ENCODE data around the gene PXDN.

Gene PXDN

DNA sequence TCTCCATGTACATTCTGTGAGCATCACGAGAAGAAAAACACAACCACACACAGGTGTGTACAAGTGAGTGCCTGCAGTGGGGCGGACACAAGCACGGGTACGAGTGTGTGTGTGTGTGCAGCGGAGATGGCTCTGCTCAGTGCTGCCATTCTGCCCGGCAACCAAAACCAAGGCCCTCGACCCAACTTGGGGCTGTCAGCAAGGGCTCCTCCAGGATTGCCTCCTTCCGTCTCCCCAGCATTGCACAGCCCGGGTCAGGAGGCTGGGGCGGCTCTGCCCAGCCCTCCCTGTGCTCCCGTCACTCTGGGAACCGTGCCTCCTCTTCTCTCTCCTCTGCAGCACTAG is 66.5 kb downstream of the PXDN start:
- DNase-seq = no peak

DNA sequence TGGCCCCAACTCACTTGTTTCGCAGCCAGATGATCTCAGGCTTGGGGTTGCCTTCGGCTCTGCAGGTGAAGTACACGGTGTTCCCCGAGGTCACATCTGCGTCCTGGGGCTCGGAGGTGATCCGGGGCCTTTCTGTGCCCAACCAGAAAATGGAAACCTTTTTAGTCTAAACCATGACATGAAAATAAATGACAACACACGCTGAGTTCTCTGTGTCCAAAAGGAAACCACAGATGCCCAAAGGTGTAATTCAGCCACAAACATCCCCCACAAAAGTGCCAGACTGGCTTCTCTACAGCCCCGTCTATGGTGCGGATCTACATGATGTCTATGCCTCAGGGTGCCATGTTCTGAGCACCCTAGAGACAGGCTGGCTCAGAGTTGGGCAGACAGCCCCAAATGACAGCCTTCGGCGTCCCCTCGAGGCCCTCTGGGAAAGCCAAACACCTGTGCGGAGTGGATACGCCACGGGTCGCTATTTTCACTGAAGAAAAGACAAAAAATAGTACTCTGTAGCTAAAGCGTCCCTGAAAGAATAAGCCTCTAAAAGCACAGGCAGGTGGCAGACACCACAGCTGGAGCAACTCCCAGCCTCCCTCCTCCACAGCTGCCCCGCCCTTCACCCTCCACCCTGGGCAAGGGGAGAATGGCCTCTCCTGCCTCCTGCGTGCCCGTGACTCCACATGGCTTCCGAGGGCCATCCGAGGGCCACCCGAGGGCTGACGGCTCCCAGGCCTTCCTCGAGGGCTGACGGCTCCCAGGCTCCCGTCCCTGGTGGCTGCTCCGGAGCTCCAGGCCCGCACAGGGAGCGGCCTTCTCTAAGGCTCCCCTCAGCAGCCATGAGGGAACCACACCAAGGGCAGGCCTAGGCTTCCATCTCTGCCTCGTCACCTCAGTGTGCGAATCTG is 67.1 kb downstream of the PXDN start:
- no peak for DNase-seq

GRCh38 chr2:1676091-1676912 is 68.0 kb downstream of the PXDN start:
- no peak for DNase-seq

DNA sequence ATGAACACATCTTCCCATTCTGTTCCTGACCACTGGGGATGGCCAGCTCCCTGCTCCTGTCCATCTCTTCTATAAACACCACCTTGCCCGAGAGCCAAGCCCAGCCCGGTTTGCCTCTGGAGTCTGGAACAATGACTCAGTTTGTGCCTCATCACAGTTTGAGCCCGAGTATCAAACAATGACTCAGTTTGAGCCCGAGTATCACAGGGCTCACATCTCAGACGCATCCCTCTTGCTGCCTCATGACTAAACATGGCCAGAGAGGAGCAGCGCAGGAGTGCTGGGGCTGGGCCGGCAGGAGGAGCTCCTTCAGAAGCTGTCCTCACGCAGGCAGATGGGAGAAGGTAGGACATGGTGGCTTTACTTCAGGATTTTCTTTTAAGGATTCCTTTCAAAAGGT is 68.7 kb downstream of the PXDN start:
- DNase-seq = no peak

GRCh38 chr2:1674766-1675397 is 69.4 kb downstream of the PXDN start:
- no peak for DNase-seq

- DNase-seq = no peak
These were observed 70.0 kb downstream of the PXDN start for GRCh38 chr2:1674276-1674675.

DNA sequence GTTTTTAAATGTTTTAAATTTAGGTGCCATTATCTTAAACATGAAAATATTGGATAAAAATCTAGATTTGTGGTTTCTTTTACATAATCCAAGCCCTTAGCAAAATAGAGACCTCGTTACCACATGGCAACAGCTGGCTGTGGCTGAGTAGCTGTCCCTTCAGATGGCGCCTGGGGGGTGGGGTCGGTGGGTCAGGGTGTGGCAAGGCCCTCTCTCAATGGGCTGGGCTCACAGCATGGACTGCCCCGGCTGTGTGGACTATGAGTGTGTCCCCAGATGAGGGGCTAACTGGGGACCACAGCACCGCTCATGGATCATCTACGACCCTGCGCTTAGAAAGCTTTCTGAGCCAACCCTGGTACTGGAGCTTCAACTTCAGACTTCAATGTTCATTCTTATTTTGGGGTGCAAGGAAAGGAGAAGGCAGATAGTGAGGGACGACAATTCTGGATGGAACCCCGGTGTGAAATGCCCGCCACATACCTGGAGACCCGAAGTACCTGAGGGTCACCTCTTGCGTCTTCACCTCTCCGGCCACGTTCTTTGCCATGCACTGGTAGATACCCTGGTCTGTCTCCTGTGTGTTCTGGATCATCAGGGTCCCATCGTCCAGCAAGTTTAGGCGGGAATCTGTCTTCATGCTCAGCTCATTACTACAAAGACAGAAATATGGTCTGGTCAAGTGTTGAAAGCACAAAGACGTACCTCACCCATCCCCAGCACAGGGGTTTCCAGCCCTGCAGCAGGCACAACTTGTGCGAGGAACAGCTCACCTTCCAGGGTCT is 71.0 kb downstream of the PXDN start:
- DNase-seq = no peak

DNA sequence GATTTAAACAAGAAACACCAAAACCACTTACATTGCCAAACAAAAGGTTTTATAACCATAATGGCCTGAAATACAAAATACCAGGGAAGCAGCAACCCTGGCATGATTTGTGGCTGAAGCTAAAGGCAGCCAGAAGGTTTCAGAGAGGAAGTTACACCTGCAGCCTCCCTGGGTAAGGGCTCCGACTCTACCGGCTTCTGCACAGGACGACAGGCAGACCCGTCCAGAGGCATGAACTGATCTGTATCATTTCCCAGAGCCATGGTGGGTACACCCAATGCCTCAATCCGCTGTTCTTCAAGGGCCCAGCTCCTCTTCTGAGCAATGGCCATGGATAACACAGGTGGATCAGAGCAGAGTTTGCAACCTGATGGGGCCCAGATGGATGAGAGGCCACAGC is 71.6 kb downstream of the PXDN start:
- DNase-seq = no peak

DNA sequence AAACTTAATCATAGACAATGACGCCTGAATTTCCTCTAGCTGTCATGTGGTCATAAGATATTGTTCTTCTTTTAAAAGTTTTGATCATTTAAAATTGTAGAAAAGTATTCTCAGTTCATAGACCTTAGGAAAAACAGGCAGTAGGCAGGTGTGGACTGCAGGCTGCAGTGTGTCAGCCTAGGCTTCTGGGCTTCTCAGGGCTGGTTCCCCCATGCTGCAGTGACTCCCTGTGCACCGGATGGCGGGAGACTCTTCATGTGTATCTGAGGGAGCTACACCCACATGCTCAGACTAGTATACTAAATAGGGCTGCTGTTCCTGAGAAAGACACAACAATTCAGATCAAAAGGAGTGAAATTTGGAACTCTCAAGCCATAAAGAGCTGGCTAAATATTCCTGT is 72.4 kb downstream of the PXDN start:
- no peak for DNase-seq

GRCh38 chr2:1670636-1671035 is 73.7 kb downstream of the PXDN start:
- no peak for DNase-seq

GRCh38 chr2:1665761-1666505 is 78.4 kb downstream of the PXDN start:
- no peak for DNase-seq

DNA sequence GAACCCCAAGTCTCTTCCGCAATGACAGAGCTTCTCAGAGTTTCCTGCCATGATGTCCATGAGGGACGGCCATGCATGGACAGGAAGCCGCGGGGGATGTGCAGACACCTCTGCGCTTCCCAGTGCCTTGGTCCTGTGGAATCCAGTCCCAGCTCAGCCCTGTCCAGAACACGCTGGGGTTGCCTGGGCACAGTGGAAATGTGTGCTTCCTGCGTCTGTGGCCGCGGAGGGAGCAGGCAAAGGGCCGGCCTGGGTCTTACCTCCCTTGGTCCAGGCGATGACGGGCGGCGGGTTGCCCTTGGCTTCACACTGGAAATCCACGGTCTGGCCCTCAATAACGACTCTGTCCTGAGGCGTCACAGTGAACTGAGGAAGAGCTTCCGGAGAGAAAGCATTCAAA is 79.6 kb downstream of the PXDN start:
- DNase-seq = no peak

GRCh38 chr2:1664076-1664605 is 80.2 kb downstream of the PXDN start:
- no peak for DNase-seq

DNA sequence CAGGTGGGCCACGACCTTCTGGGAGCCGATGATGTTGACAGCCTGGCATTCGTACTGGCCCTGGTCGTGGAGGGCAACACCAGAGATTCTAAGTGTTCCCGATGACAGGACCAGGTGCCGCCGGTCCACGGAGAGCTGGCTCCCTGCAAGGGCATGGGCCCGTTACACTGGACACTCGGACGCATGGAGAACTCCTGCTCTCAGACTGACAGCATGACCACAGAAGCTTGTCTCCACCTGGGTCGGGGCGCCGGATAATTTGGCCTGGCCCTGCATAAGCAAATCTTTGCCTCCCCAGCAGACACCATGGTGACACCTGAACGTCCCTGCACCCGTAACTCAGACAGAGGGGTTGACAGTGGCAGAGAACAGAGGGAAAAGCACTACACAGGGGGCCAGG is 80.7 kb downstream of the PXDN start:
- no peak for DNase-seq

DNA sequence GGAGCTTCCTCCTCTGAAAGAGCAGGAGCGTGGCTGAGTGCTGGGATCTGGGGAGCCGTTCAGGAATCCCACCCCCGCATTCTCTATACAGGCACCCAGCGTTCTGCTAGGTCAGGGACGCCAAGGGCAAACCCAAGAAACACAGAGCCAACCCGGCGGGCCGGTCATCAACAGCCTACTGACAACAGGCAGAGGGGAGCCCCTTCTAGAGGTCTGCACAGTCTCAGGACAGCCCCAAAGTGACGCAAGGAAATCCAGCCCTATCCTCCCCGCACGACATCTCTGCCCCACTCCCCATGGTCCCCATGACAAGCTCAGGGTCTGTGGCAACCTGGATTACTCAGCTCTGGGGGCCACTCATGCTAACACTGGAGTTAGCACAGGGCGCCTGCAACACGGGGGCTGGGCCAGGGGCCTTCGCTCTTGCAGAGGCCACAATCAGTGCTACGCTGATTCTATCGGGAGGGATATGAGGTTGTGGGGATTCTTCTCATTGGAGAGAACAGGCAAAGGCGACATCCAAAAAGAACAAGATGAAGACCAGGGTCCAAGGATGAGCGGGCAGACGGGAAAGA is 81.6 kb downstream of the PXDN start:
- DNase-seq = no peak

- DNase-seq = no peak
These were observed 82.3 kb downstream of the PXDN start for GRCh38 chr2:1661891-1662605.

GRCh38 chr2:1660656-1661640 is 83.4 kb downstream of the PXDN start:
- no peak for DNase-seq

DNA sequence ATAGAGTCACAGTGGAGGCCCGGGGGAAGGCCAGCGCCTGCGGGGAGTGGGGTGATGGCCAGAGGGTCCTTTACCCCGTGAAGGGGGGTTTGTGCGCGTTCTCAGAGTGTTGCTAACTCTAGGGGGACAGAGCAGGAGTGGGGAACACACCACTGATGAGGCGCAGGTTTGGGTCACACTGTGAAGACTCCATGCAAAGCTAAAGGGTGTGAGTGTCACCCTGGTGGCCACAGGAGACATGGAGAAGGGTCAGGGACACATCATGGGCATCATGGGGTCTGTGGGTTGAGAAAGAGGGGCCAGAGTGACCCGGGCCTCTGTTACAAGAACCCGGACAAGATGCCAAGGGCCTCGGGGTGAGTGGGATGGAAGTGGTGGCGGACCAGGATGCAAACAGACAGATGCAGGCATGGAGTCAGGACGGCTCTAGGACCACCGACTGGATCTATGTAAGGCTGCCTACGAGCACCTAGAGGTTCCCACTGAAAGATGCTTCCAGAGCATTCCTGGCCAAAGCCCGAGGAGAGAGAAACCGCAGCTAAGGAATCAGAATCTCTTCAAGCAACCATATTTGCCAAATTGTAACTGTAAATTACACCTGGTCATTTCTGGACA is 84.3 kb downstream of the PXDN start:
- DNase-seq = no peak
